Activated CD4-positive, alpha-beta memory T cell treated with anti-CD3 and anti-CD28 coated beads, Interleukin-2, amount 10 ng/mL, durations not matched to agents 7 days and 5 days (primary cell): ENCODE measurements around the gene TASOR2. TPM values are rescaled to one million over a fixed set of nuclear protein-coding genes. Genes with fewer than 3 reads are reported as not detected.

Source experiments
- CTCF ChIA-PET: fragments of 350-600 bp; sonication (Branson Sonifier 250); formaldehyde crosslinking; loops from one replicate; lab custom pipeline; 2021; ENCODE audit warnings: antibody characterized with exemption, inconsistent platforms; lab: Charles Lee
- POLR2A ChIA-PET: fragments of 350-600 bp; sonication (Branson Sonifier 250); formaldehyde crosslinking; loops from one replicate; lab custom pipeline; 2021; ENCODE audit warnings: antibody characterized with exemption; lab: Charles Lee
- DNase-seq: peaks from one replicate; pipeline ENCODE4 v3.0.0-alpha.2; 2020
- H3K27ac Mint-ChIP-seq: one replicate; pipeline ENCODE4 v1.8.0; 2021; ENCODE audit warnings: mild to moderate bottlenecking, mixed read lengths
- H3K27me3 Mint-ChIP-seq: one replicate; pipeline ENCODE4 v1.8.0; 2021; ENCODE audit warnings: mixed read lengths
- H3K36me3 Mint-ChIP-seq: one replicate; pipeline ENCODE4 v1.8.0; 2021; ENCODE audit warnings: low read depth, mixed read lengths
- H3K4me1 Mint-ChIP-seq: one replicate; pipeline ENCODE4 v1.8.0; 2021; ENCODE audit warnings: mixed read lengths
- H3K4me3 Mint-ChIP-seq: one replicate; pipeline ENCODE4 v1.8.0; 2021; ENCODE audit warnings: mild to moderate bottlenecking, mixed read lengths
- H3K9me3 Mint-ChIP-seq: one replicate; pipeline ENCODE4 v1.8.0; 2021; ENCODE audit warnings: mixed read lengths
- total RNA-seq, 2 experiments: library from RNA; stranded (reverse); gene quantifications; one replicate each; pipeline ENCODE4 v1.2.3, GENCODE V29; 2021

The TASOR2 gene
- total RNA-seq, 2 experiments from 2014 or later: 35.1 to 37.3 TPM

GRCh38 chr10:5697342-5697741 lies 12.7 kb downstream of the TASOR2 start:
- POLR2A ChIA-PET: no interaction called here
- no peak overlapping the region for H3K4me3 Mint-ChIP-seq
- H3K36me3 Mint-ChIP-seq: peaks cover 9% of the 10 kb centered on the region
- H3K9me3 Mint-ChIP-seq: no peaks in the 10 kb centered on the region
- H3K4me1 Mint-ChIP-seq: peaks cover 16% of the 10 kb centered on the region
- no peak overlapping the region for H3K27ac Mint-ChIP-seq
- no peaks in the 10 kb centered on the region for H3K27me3 Mint-ChIP-seq
- DNase-seq: no peak
- CTCF ChIA-PET: no interaction called here

GRCh38 chr10:5698062-5698461 lies 13.4 kb downstream of the TASOR2 start:
- no peaks in the 10 kb centered on the region for H3K27me3 Mint-ChIP-seq
- ChIA-PET POLR2A (no interaction called here), CTCF (interaction anchor here (0.6 kb wide), 1 partner anchor 40 kb away, joined by 3 read pairs; no protein-coding TSS in a partner anchor)
- no peaks in the 10 kb centered on the region for H3K9me3 Mint-ChIP-seq
- no peak overlapping the region for H3K4me3 Mint-ChIP-seq
- peaks cover 13% of the 10 kb centered on the region for H3K4me1 Mint-ChIP-seq
- H3K27ac Mint-ChIP-seq: no peak overlapping the region
- peaks cover 9% of the 10 kb centered on the region for H3K36me3 Mint-ChIP-seq
- no peak for DNase-seq

GRCh38 chr10:5708356-5708755 lies 23.7 kb downstream of the TASOR2 start:
- Mint-ChIP-seq H3K9me3 (no peaks in the 10 kb centered on the region), H3K4me3 (no peak overlapping the region), H3K36me3 (peaks cover 7% of the 10 kb centered on the region), H3K4me1 (peaks cover 29% of the 10 kb centered on the region), H3K27me3 (no peaks in the 10 kb centered on the region), H3K27ac (no peak overlapping the region)
- ChIA-PET CTCF (interaction anchor here (0.9 kb wide), 1 partner anchor 12 kb away, joined by 3 read pairs; no protein-coding TSS in a partner anchor), POLR2A (interaction anchor here (1.2 kb wide), 1 partner anchor 25 kb away, joined by 3 read pairs; no protein-coding TSS in a partner anchor)
- no peak for DNase-seq

- H3K9me3 Mint-ChIP-seq: no peaks in the 10 kb centered on the region
- ChIA-PET POLR2A (interaction anchor here (0.8 to 3.1 kb wide), 3 partner anchors 9 to 104 kb away, joined by 3 to 10 read pairs (median 4); partner anchors contain the start of gene GDI2), CTCF (interaction anchor here (1.4 kb wide), 1 partner anchor 17 kb away, joined by 4 read pairs; no protein-coding TSS in a partner anchor)
- H3K4me1 Mint-ChIP-seq: peaks cover 26% of the 10 kb centered on the region
- no peak for DNase-seq
- H3K27me3 Mint-ChIP-seq: no peaks in the 10 kb centered on the region
- peaks cover 7% of the 10 kb centered on the region for H3K36me3 Mint-ChIP-seq
- no peak overlapping the region for H3K27ac Mint-ChIP-seq
- no peak overlapping the region for H3K4me3 Mint-ChIP-seq
Measured at GRCh38 chr10:5709865-5710264, 25.2 kb downstream of the TASOR2 start.

GRCh38 chr10:5710859-5711258 lies 26.2 kb downstream of the TASOR2 start:
- POLR2A ChIA-PET: interaction anchor here (3.1 kb wide), 1 partner anchor 19 kb away, joined by 10 read pairs; no protein-coding TSS in a partner anchor
- no peak for DNase-seq
- Mint-ChIP-seq H3K27ac (no peak overlapping the region), H3K4me1 (peaks cover 23% of the 10 kb centered on the region), H3K36me3 (peaks cover 7% of the 10 kb centered on the region), H3K27me3 (no peaks in the 10 kb centered on the region), H3K9me3 (no peaks in the 10 kb centered on the region), H3K4me3 (peak overlapping the region; percentile 57)
- CTCF ChIA-PET: interaction anchor here (1.0 to 1.4 kb wide), 3 partner anchors 10 to 18 kb away, joined by 3 to 4 read pairs (median 3); no protein-coding TSS in a partner anchor

GRCh38 chr10:5711642-5712041 lies 27.0 kb downstream of the TASOR2 start:
- POLR2A ChIA-PET: interaction anchor here (3.1 kb wide), 1 partner anchor 20 kb away, joined by 10 read pairs; no protein-coding TSS in a partner anchor
- DNase-seq: no peak
- Mint-ChIP-seq H3K27ac (no peak overlapping the region), H3K4me1 (peaks cover 23% of the 10 kb centered on the region), H3K36me3 (peaks cover 7% of the 10 kb centered on the region), H3K4me3 (peak overlapping the region; percentile 57), H3K9me3 (no peaks in the 10 kb centered on the region), H3K27me3 (no peaks in the 10 kb centered on the region)
- CTCF ChIA-PET: no interaction called here

GRCh38 chr10:5719546-5719945 lies 34.9 kb downstream of the TASOR2 start:
- no peaks in the 10 kb centered on the region for H3K9me3 Mint-ChIP-seq

GRCh38 chr10:5720182-5720581 lies 35.5 kb downstream of the TASOR2 start:
- peaks cover 15% of the 10 kb centered on the region for H3K36me3 Mint-ChIP-seq
- POLR2A ChIA-PET: interaction anchor here (1.3 kb wide), 1 partner anchor 35 kb away, joined by 3 read pairs; the partner anchor contains the start of gene TASOR2
- no peaks in the 10 kb centered on the region for H3K9me3 Mint-ChIP-seq
- H3K4me1 Mint-ChIP-seq: peaks cover 7% of the 10 kb centered on the region
- DNase-seq: no peak
- H3K27me3 Mint-ChIP-seq: no peaks in the 10 kb centered on the region
- no peak overlapping the region for H3K27ac Mint-ChIP-seq
- no peak overlapping the region for H3K4me3 Mint-ChIP-seq
- CTCF ChIA-PET: interaction anchor here (0.7 kb wide), 1 partner anchor 16 kb away, joined by 3 read pairs; no protein-coding TSS in a partner anchor

More at GRCh38 chr10:5719546-5719945, 34.9 kb downstream of the TASOR2 start:
- CTCF ChIA-PET: no interaction called here
- no peak for DNase-seq
- H3K4me1 Mint-ChIP-seq: peaks cover 7% of the 10 kb centered on the region
- H3K4me3 Mint-ChIP-seq: no peak overlapping the region
- no peaks in the 10 kb centered on the region for H3K27me3 Mint-ChIP-seq
- POLR2A ChIA-PET: interaction anchor here (0.9 kb wide), 1 partner anchor 35 kb away, joined by 3 read pairs; the partner anchor contains the start of gene TASOR2
- peaks cover 11% of the 10 kb centered on the region for H3K36me3 Mint-ChIP-seq
- H3K27ac Mint-ChIP-seq: no peak overlapping the region

- POLR2A ChIA-PET: no interaction called here
- H3K36me3 Mint-ChIP-seq: peaks cover 25% of the 10 kb centered on the region
- no peak overlapping the region for H3K27ac Mint-ChIP-seq
- no peaks in the 10 kb centered on the region for H3K9me3 Mint-ChIP-seq
- H3K4me1 Mint-ChIP-seq: peaks cover 6% of the 10 kb centered on the region
- CTCF ChIA-PET: no interaction called here
- H3K4me3 Mint-ChIP-seq: no peak overlapping the region
- DNase-seq: no peak
- H3K27me3 Mint-ChIP-seq: no peaks in the 10 kb centered on the region
Measured at GRCh38 chr10:5723692-5724091, 39.1 kb downstream of the TASOR2 start.

GRCh38 chr10:5730766-5731165 lies 46.1 kb downstream of the TASOR2 start:
- ChIA-PET POLR2A (interaction anchor here (1.5 kb wide), 1 partner anchor 46 kb away, joined by 3 read pairs; the partner anchor contains the start of gene TASOR2), CTCF (no interaction called here)
- H3K9me3 Mint-ChIP-seq: no peaks in the 10 kb centered on the region
- no peak overlapping the region for H3K4me3 Mint-ChIP-seq
- H3K4me1 Mint-ChIP-seq: peaks cover 26% of the 10 kb centered on the region
- DNase-seq: no peak
- H3K27me3 Mint-ChIP-seq: no peaks in the 10 kb centered on the region
- H3K27ac Mint-ChIP-seq: peak overlapping the region; percentile 15
- H3K36me3 Mint-ChIP-seq: peaks cover 48% of the 10 kb centered on the region

GRCh38 chr10:5731559-5731958 lies 46.9 kb downstream of the TASOR2 start:
- Mint-ChIP-seq H3K27ac (peak overlapping the region; percentile 33), H3K36me3 (peaks cover 46% of the 10 kb centered on the region), H3K9me3 (no peaks in the 10 kb centered on the region), H3K4me1 (peaks cover 26% of the 10 kb centered on the region), H3K27me3 (no peaks in the 10 kb centered on the region), H3K4me3 (no peak overlapping the region)
- ChIA-PET CTCF (no interaction called here), POLR2A (interaction anchor here (0.7 to 1.5 kb wide), 2 partner anchors 10 to 47 kb away, joined by 3 read pairs; partner anchors contain the start of gene TASOR2)
- DNase-seq: no peak

GRCh38 chr10:5732141-5732540 lies 47.5 kb downstream of the TASOR2 start:
- Mint-ChIP-seq H3K27ac (no peak overlapping the region), H3K36me3 (peaks cover 46% of the 10 kb centered on the region), H3K4me1 (peaks cover 26% of the 10 kb centered on the region), H3K4me3 (no peak overlapping the region), H3K27me3 (no peaks in the 10 kb centered on the region), H3K9me3 (no peaks in the 10 kb centered on the region)
- POLR2A ChIA-PET: interaction anchor here (0.7 kb wide), 1 partner anchor 10 kb away, joined by 3 read pairs; no protein-coding TSS in a partner anchor
- CTCF ChIA-PET: no interaction called here
- no peak for DNase-seq
